GM20431 (cell line): ENCODE data around the gene ZNF302.
"Not testable (repeated sequence)": the region's sequence is repeated elsewhere in the genome, so short reads cannot be mapped to it uniquely, and the experiment has no call there.

Experiments
- in situ Hi-C: fragments of 300-500 bp; cut with MseI, MboI; formaldehyde crosslinking; loops from one replicate; pipeline ENCODE4 v1.15.0; 2020; ENCODE audit warnings: low sequenced_read_pairs; ENCODE audit not compliant: unreplicated experiment

ZNF302 gene

DNA sequence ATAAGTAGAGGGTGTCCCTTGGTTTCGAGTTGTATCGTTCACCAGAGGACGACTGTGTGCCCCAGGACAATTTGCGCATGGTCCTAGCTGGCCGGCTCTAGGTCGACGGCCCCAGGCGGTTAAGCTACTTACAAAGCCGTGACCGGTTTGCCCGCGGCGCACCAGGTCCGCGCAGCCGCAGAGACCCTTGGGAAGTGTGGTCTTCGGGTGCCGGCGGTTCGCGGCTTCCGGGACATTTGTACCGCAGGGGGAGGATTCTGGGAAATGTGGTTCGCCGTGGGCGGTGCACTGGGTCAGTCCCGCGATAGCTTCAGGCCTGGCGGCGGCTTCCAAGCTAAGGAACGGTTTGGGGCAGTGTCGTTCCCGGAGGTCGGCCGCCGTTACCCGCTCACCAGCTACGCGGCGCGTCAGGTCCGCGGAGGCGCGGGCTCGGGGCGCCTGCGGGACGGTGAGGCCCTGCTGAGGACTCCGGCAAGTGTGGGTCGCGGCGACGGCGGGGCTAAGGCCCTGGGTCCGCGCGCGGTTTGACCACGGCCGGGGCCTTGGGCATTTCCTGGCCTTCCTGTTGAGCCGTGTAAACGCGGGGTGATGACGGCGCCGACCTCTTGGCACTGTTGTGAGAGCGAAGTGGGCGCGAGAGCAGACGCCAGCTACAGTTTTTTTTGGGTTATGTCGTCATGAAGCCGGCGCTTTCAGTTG is at the start of gene ZNF302:
Gene ZNF302, plus strand, starts transcription at position 293 of the 699 bp plus-strand sequence. CDS start 1,127 bp downstream, outside the sequence.
- in situ Hi-C loops = no loop called here

DNA sequence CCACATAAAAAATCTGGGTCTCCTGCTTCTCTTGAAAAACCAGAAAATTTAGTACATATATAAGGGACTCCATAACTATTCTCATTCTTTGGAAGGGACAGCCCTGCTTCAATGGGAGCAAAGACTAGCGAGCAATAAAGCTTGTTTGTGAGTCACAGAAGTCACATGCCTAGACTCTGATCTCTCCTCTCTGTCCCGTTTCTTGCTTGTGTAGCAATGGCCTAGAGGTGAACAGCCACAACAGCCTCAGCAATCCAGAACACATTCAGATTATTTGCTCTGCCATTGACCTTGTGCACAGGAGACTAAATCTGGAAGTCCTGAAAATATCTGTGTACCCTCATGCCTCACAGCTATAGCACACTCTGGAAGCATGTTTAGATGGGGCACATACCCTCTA is 43.7 kb upstream of the ZNF302 start:
- in situ Hi-C loops = no loop called here

DNA sequence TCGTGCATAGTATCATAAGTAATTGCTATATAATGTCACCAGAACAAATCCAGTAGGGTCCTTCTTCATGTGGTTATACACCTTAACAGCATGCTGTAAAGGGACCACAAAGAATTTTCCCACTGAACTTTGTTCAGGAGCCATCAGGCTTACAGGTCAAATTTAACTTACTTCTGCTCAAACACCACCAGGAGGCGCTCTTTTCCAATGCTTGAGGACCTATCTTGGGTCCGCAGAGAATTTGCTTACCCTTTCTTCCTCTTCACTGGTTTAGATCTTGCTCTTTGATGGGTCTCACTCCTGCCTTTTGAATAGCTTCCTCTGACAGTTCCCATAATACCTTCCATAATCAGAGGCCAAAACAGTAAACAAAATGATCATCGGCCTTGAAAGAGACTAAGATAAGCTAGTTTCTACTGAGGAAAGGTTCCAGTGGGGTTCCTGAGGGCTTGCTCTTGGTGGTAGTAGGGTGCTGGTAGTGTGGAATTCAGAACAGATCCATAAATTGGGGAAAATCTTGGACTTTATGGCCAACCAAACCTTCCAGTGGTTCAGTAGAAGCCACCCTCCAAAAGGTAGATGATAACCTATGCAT is 37.9 kb upstream of the ZNF302 start:
- in situ Hi-C loops = no loop called here

DNA sequence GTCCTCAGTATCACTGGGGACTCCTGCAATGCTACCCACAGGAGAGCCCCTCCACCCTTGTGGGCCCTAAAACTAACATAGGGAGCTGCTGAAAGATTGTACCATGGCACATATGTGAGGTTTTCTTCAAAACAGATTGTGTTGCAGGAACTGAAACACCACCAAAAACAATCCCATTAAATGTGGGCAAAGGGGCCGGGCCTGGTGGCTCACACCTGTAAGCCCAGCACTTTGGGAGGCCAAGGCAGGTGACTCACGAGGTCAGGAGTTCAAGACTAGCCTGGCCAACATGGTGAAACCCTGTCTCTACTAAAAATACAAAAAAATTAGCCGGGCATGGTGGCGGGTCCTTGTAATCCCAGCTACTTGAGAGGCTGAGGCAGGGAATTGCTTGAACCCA is 35.2 kb upstream of the ZNF302 start:
- in situ Hi-C loops = no loop called here

DNA sequence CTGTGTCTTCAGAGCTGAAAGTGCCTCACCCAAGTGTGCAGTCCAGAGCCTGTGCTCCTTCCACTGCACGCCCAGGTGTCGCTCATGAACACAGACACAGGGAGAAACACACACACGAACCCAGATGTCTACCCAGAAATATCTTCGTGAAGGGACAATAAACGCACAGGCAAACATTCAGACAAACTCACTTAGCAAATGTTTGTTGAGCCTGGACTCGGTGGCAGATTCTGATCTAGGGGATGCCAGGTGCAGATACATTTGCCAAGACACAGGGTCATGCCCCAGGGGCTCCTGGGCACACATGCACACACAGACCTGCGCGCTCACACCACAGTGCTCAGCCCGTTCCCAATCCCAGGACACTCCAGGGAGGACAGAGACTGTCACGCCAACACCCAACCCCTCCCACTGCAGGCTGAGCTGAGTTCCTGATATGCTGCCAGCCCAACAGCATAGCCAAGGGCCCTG is 32.5 kb upstream of the ZNF302 start:
- in situ Hi-C loops = no loop called here

DNA sequence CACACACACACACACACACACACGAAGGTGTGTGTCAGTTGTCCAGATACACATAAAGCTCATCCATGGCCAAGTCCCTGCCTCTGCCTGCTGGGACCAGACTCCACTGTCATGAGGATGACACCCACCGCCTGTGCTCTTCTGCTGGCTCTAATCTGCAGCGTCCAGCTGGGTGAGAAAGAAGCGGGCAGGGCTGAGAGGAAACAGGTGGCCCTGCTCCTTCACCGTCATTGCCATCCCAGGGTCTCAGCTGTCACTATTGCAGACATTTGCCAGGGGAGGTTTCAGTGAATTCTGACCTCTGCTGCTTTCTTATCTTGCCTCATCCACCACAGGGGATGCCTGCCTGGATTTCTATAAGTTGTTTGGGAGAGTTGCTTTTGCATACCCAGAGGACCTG is 31.9 kb upstream of the ZNF302 start:
- in situ Hi-C loops = no loop called here

DNA sequence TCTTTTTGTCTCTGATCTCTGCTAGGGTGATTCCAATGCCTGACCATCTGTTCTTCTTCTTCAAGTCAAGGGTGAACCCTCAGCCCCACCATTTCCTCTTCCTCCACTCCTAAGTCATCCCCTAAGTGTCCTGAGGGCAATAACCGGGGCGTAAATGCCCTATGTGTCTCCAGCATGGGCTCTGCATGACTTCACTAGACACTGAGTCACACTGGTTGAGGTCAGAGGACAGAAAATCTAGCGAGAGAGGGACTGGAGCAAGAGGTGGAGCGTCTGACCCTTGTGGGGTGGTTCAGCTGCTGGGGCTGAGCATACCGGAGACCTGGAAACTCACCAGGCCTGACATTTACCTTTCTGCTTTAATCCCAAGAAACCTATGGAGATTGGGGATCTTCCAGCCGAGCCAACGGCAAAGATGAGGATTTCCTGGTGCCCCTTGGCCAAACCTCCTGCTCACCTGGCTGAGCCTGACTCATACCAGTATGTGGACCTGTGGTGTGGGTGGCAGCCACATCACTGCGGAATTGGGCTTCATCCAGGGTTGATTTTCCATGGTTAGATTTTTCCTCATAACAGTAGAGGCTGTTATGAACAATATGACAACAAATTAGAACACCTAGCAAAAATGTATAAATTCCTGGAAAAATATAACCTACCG is 27.5 kb upstream of the ZNF302 start:
- in situ Hi-C loops = no loop called here

DNA sequence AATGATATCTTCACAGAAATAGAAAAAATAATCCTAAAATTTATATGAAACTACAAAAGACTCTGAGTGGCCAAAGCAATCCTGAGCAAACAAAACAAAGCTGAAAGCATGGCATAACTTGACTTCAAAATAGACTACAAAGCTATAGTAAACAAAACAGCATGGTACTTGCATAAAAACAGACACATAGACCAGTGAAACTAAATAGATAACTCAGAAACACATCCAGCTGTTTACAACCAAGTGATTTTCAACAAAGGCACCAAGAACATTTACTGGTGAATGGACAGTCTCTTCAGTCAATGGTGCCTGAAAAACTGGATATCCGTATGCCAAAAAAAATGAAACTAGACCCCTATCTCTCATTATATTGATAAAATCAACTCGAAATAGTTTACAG is 25.7 kb upstream of the ZNF302 start:
- in situ Hi-C loops = no loop called here

DNA sequence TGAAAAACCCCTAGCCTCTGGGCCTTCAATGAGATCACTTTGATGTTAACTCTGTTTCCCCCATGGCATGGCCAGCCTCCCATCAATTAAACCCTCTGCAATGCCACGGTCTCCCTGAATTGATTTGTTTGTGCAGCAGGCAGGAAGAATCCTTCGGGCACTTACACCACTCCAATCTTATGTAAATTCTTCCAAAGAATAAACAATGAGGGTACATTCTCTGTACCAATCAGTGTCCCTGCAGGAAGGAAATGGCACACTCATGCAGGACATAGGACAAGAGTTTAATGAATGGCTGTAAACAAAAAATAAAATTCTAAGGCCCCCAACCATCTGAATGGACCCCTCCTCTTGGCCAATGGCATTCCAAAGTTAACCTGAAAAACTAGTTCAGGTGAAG is 22.7 kb upstream of the ZNF302 start:
- in situ Hi-C loops = no loop called here

DNA sequence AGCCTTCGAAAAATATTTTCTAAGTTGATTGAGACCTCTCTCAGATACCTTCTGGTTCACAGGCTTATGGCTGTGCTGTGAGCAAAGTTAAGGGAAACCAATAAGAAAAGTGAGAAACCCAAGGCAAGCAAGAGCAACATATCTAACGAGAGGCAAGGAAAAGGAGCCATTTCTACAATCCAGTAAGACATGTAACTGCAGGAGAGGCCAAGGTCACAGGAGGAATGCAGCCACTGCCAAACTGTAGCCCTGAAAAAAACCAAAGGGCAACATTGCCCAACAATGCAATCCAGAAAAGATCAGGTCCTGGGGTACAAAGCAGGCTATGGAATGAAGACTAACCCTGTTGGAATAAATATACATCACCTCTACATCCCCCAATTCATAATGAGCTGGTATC is 21.8 kb upstream of the ZNF302 start:
- in situ Hi-C loops = no loop called here

DNA sequence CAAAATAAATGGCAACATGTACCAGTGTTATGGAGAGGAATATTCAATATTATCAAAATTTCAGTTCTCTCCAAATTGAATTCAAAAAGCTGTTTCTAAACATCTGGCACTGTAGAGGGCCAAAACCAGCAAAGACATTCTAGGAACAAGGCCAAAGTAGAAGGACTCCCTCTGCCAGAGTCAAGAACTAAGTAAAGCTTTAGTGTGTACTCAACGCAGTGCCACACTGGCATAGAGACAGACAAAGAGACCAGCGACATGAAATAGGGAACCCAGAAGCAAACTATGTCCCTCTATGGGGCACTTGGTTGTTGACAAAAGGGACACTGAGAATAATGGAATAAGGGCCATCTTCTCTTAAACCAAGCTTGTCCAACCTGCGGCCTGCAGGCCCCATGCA is 16.1 kb upstream of the ZNF302 start:
- in situ Hi-C loops = no loop called here

DNA sequence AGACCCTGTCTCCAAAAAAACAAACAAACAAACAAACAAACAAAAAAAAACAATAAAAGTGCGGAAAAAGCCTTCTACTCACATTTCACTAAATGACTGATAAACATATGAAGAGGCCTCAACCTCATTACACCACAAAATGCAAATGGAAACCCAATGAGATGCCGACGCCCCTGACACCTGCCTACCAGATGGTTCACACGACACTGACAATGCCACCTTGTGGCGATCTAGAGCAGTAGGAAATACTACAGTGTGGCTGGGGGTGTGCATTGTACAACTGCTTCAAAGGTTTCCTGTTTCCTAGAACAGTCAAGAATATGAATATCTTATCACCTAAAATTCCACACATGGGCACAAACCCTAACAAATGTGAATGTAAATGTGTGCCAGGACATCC is 14.6 kb upstream of the ZNF302 start:
- in situ Hi-C loops = no loop called here

DNA sequence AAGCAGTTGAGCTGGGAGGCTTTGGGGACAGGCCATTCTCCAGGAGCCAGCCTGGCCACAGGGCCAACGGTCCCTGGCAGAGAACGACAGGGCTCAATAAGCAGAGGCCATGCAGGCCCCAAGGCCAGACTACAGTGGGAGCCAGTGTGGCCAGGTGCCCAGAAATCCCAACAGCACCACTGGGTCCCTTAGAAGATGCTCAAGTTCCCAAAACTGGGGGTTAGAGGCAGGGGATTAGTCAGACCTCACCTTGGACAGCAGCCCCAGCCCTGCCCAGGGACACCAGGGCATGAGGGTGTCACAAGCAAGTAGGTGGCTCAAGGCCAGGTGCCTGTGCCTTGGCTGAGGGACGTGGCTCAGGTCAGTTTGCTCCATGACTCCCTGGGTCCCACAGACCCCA is 13.3 kb upstream of the ZNF302 start:
- in situ Hi-C loops = no loop called here

DNA sequence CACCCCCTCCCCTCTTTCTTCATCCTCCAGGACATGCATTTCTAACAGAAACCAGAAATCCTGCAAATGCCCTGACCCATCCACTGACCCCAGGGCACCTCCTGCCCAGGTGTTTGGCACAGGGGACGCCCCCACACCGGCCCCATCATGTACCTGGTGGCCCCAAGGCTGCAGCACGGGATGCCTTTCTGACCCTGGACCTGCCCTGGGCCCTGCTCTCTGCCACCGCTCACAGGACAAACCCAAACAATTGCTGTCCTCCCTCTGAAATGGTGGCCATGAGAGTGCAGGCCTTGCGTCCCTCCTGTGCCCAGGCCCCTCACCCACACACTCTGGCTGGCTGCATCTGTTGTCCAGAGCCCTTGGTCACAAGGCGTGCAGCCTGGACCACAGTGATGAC is 12.6 kb upstream of the ZNF302 start:
- in situ Hi-C loops = no loop called here

DNA sequence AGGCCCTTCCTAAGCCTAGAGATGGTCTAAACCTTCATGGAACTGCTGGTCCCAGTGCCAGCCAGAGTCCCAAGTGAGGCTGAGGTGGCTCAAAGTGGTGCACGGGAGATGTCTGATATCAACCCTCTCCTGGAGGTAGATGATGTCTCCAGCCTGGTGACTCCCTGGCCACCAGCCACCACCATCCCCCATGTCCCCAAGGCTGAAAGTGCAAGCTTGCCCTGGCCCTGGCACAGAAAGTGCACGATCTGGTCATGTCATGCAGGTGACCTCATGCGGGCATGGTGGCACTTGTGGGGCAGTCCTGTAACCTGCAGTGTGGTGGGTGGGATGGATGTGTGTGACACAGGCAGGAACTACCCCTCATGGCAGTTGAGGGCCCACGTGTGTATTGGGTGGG is 12.2 kb upstream of the ZNF302 start:
- in situ Hi-C loops = not testable (repeated sequence)

DNA sequence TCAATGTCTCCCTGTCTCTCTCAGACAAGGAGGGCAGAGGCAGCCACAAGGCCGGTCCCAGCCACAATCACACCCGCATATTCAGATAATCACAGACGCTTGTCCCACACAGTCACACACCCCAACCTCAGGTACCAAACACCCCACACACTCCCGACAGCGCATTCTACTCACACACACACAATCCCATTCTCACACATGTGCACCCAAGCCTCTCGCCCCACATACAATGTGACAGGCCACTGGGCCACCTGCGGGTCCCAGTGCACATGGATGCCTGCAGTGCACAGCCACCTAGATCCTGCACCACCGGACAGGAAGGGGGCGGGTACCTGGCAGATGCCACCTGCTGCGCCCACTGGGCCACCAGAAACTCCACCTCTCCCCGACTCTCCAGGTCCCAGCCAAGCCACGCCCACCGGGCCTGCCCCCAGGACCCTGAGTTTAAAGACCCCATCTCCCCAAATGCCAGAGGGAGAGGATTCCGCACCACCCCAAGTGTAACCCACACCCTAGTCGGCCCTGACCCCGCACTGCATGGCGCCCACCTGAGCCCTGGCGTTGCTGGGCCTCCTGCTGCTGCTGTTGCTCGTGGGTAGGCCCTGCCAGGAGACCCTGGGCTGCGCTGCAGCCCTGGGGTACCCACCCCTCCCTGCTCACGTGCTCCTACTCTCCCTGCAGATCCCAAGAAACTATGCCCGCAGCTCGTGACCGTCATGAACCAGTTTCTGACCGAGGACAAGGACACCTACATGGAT is 11.1 kb upstream of the ZNF302 start:
- in situ Hi-C loops = no loop called here

DNA sequence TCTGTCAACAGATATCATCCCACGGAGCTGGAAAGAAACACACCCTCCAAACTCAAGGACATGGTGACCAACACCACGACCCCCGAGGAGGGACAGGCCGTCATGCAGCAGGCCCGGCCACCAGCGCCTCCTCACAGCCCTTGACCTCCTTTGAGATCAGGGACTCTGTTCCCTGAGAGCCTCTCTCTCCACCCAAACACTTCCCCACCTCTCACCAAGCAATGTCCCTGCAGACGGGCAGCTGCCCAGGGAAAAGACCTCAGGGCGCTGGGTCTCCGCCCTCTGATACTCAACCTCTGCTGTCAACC is 10.6 kb upstream of the ZNF302 start:
- in situ Hi-C loops = no loop called here

DNA sequence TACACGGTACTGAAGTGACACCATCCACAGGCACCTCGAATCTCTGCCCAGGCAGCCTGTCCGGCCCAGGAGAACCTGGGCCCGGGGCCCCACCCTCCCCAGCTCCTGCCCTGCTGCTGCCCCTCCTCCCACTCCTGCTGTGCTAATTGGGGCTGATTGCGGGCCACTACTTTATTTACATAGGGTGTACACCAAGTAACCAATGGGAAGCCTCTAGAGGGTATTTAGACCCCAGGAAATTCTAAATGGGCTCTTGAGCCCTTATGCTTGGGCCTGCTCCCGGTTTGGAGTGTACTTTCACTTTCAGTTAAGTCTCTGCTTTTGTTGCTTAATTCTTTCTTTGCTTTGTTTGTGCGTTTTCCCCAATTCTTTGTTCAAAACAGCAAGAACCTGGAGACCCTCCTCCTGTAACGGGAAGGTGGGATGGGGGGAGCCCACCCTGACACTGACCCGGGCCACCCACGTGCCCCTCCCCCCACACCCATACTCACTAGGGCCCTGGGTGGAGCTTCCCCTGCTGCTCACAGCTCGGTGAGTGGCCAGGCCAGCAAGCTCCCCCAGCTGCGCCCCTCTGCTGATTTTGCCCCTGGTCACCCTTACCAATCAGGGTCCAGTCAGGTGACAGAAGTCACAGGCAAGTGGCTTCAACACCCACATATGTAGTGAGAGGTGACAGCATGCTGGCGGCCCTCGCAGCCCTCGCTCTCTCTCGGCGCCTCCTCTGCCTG is 10.0 kb upstream of the ZNF302 start:
- in situ Hi-C loops = no loop called here

DNA sequence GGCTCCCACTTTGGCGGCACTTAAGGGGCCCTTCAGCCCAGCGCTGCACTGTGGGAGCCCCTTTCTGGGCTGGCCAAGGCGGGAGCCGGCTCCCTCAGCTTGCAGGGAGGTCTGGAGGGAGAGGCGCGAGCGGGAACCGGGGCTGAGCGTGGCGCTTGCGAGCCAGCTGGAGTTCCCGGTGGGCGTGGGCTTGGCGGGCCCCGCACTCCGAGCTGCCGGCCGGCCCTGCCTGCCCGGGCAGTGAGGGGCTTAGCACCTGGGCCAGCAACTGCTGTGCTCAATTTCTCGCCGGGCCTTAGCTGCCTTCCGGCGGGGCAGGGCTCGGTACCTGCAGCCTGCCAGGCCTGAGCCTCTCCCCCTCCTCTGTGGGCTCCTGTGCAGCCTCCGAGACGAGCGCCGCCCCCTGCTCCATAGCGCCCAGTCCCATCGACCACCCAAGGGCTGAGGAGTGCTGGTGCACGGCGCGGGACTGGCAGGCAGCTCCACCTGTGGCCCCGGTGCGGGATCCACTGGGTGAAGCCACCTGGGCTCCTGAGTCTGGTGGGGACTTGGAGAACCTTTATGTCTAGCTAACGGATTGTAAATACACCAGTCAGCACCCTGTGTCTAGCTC is 9.3 kb upstream of the ZNF302 start:
- in situ Hi-C loops = not testable (repeated sequence)

DNA sequence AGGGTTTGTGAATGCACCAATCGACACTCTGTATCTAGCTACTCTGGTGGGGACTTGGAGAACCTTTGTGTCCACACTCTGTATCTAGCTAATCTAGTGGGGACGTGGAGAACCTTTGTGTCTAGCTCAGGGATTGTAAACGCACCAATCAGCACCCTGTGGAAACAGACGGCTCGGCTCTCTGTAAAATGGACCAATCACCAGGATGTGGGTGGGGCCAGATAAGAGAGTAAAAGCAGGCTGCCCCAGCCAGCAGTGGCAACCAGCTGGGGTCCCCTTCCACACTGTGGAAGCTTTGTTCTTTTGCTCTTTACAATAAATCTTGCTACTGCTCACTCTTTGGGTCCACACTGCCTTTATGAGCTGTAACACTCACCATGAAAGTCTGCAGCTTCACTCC is 8.8 kb upstream of the ZNF302 start:
- in situ Hi-C loops = not testable (repeated sequence)
